ENCODE results near the gene WDR7.

The WDR7 gene

GRCh38 chr18:56804395-56804794 lies 153.2 kb downstream of the WDR7 start:
- no peak for DNase-seq (ENCODE audit: low read depth)

- DNase-seq (ENCODE audit: low read depth) = no peak
Measured at GRCh38 chr18:56807901-56808300, 156.7 kb downstream of the WDR7 start.

- no peak for DNase-seq (ENCODE audit: low read depth)
Measured at GRCh38 chr18:56812674-56813073, 161.5 kb downstream of the WDR7 start.

GRCh38 chr18:56815926-56816325 lies 164.8 kb downstream of the WDR7 start:
- no peak for DNase-seq (ENCODE audit: low read depth)

- no peak for DNase-seq (ENCODE audit: low read depth)
Measured at GRCh38 chr18:56823986-56824565, 172.9 kb downstream of the WDR7 start.

GRCh38 chr18:56825321-56825720 lies 174.2 kb downstream of the WDR7 start:
- DNase-seq (ENCODE audit: low read depth) = no peak

- DNase-seq (ENCODE audit: low read depth) = no peak
Measured at GRCh38 chr18:56825878-56826277, 174.7 kb downstream of the WDR7 start.

- no peak for DNase-seq (ENCODE audit: low read depth)
Measured at GRCh38 chr18:56831988-56832387, 180.8 kb downstream of the WDR7 start.

- no peak for DNase-seq (ENCODE audit: low read depth)
Measured at GRCh38 chr18:56835331-56835730, 184.2 kb downstream of the WDR7 start.

- DNase-seq (ENCODE audit: low read depth) = no peak
Measured at GRCh38 chr18:56836173-56836572, 185.0 kb downstream of the WDR7 start.

GRCh38 chr18:56841836-56842235 lies 190.7 kb downstream of the WDR7 start:
- no peak for DNase-seq (ENCODE audit: low read depth)

GRCh38 chr18:56843241-56843640 lies 192.1 kb downstream of the WDR7 start:
- no peak for DNase-seq (ENCODE audit: low read depth)

GRCh38 chr18:56844556-56844955 lies 193.4 kb downstream of the WDR7 start:
- no peak for DNase-seq (ENCODE audit: low read depth)

GRCh38 chr18:56851774-56852173 lies 200.6 kb downstream of the WDR7 start:
- DNase-seq (ENCODE audit: low read depth) = no peak

- no peak for DNase-seq (ENCODE audit: low read depth)
Measured at GRCh38 chr18:56853961-56854360, 202.8 kb downstream of the WDR7 start.

- no peak for DNase-seq (ENCODE audit: low read depth)
Measured at GRCh38 chr18:56861244-56861643, 210.1 kb downstream of the WDR7 start.

- no peak for DNase-seq (ENCODE audit: low read depth)
Measured at GRCh38 chr18:56869189-56869777, 218.1 kb downstream of the WDR7 start.

- no peak for DNase-seq (ENCODE audit: low read depth)
Measured at GRCh38 chr18:56870982-56871381, 219.8 kb downstream of the WDR7 start.

GRCh38 chr18:56872140-56872539 lies 221.0 kb downstream of the WDR7 start:
- DNase-seq (ENCODE audit: low read depth) = no peak

- no peak for DNase-seq (ENCODE audit: low read depth)
Measured at GRCh38 chr18:56873441-56874140, 222.4 kb downstream of the WDR7 start.

- DNase-seq (ENCODE audit: low read depth) = no peak
Measured at GRCh38 chr18:56878711-56879110, 227.6 kb downstream of the WDR7 start.

GRCh38 chr18:56884511-56884910 lies 233.4 kb downstream of the WDR7 start:
- DNase-seq (ENCODE audit: low read depth) = no peak

GRCh38 chr18:56888978-56889377 lies 237.8 kb downstream of the WDR7 start:
- no peak for DNase-seq (ENCODE audit: low read depth)

GRCh38 chr18:56889621-56890020 lies 238.5 kb downstream of the WDR7 start:
- DNase-seq (ENCODE audit: low read depth) = no peak

Measured in T-helper 22 cell (primary cell).